K562 (cell line): ENCODE measurements around the gene PIK3R5. TPM values are rescaled to one million over a fixed set of nuclear protein-coding genes. Genes with fewer than 3 reads are reported as not detected.

Source experiments
- ATAC-seq: fragments of 200-7000 bp; cut with Tn5 transposase; 3 replicates; pipeline ENCODE4 v1.9.1; 2020; ENCODE audit warnings: moderate library complexity
- BruUV-seq: library from RNA; stranded (reverse); fragments of 400-500 nt; replicated peaks from 2 replicates; lab custom pipeline; 2021; lab: Mats Ljungman, UMichigan
- CTCF ChIA-PET: fragments of 300-600 bp; formaldehyde crosslinking; extraction: SDS; loops from one replicate; lab custom pipeline; 2021; ENCODE audit warnings: low intra/inter-chr PET ratio; lab: Yijun Ruan, JAX
- POLR2A ChIA-PET: fragments of 300-600, 350-650 bp; sonication (Branson Sonifier 250); formaldehyde crosslinking; extraction: SDS; loops from one replicate; lab custom pipeline; 2021; ENCODE audit warnings: antibody characterized with exemption, inconsistent platforms; lab: Yijun Ruan, JAX
- DNase-seq, 4 experiments: peaks; one replicate each; pipeline versions ENCODE4 v3.0.0 to v3.0.0-alpha.2; 2011 to 2018; ENCODE audit warnings: low spot score in 3 of 4, mixed read lengths in 3 of 4; ENCODE audit errors: extremely low read depth in 1 of 4
- FAIRE-seq: peaks from 2 replicates; lab custom pipeline; 2011; peaks lifted over from hg19 to GRCh38; lab: Jason Lieb, UNC
- H2AFZ ChIP-seq: 2 replicates; pipeline ENCODE4 v1.6.0; 2011; ENCODE audit warnings: low read depth, low read length, control low read depth, inconsistent platforms
- H3K27ac ChIP-seq: fragments of 200-600 bp; 3 replicates; pipeline ENCODE4 v1.8.0; 2011; ENCODE audit warnings: low read depth, mild to moderate bottlenecking, control low read depth, inconsistent platforms, low read length, moderate library complexity, mixed read lengths; ENCODE audit errors: extremely low read depth
- H3K27me3 ChIP-seq, 2 experiments: fragments of 300-600 bp in 1 of 2; 2 replicates in 1 of 2; 3 replicates in 1 of 2; pipeline versions ENCODE4 v1.6.0 to v1.8.0; 2011; ENCODE audit warnings: inconsistent platforms in 2 of 2, low read length in 2 of 2, mild to moderate bottlenecking in 1 of 2, mixed read lengths in 1 of 2, moderate library complexity in 1 of 2; ENCODE audit not compliant: control insufficient read depth in 2 of 2, insufficient read depth in 2 of 2
- H3K36me3 ChIP-seq: fragments of 300-600 bp; 3 replicates; pipeline ENCODE4 v1.8.0; 2011; ENCODE audit warnings: mild to moderate bottlenecking, low read length, inconsistent platforms; ENCODE audit not compliant: control insufficient read depth, insufficient read depth
- H3K4me1 ChIP-seq, 2 experiments: fragments of 200-600 bp in 1 of 2; replicated peaks in 1 of 2; 2 replicates in 1 of 2; 3 replicates in 1 of 2; pipeline versions ENCODE4 v1.5.1 to v1.8.0; 2011; ENCODE audit warnings: inconsistent platforms in 2 of 2, low read length in 2 of 2, mild to moderate bottlenecking in 1 of 2, mixed read lengths in 1 of 2, moderate library complexity in 1 of 2; ENCODE audit not compliant: control insufficient read depth in 2 of 2, insufficient read depth in 2 of 2
- H3K4me2 ChIP-seq: 2 replicates; pipeline ENCODE4 v1.6.1; 2011; ENCODE audit warnings: low read length, control low read depth, inconsistent platforms, mixed read lengths; ENCODE audit not compliant: insufficient read depth
- H3K4me3 ChIP-seq: fragments of 200-600 bp; sonication (generic), shearing (Covaris generic); 2 replicates; pipeline ENCODE4 v1.5.1; 2016; ENCODE audit warnings: control low read depth, inconsistent platforms
- H3K79me2 ChIP-seq: fragments of 200-600 bp; 3 replicates; pipeline ENCODE4 v1.8.0; 2011; ENCODE audit warnings: low read length, inconsistent platforms; ENCODE audit not compliant: control insufficient read depth, insufficient read depth
- H3K9ac ChIP-seq, 2 experiments: 2 replicates each; pipeline versions ENCODE4 v1.6.0 to v1.6.1; 2011; ENCODE audit warnings: low read depth in 2 of 2, low read length in 2 of 2, control low read depth in 1 of 2, inconsistent platforms in 1 of 2, mild to moderate bottlenecking in 1 of 2, mixed read lengths in 1 of 2; ENCODE audit not compliant: insufficient read depth in 1 of 2
- H3K9me1 ChIP-seq: one replicate; pipeline ENCODE4 v1.6.0; 2011; ENCODE audit warnings: inconsistent platforms, mild to moderate bottlenecking, low read length, moderate library complexity; ENCODE audit not compliant: control insufficient read depth, insufficient read depth
- H3K9me3 ChIP-seq: replicated peaks from 2 replicates; pipeline ENCODE4 v1.5.1; 2011; ENCODE audit warnings: low read depth, low read length, inconsistent platforms; ENCODE audit not compliant: control insufficient read depth, insufficient read depth
- H4K20me1 ChIP-seq: replicated peaks from 2 replicates; pipeline ENCODE4 v1.6.1; 2011; ENCODE audit warnings: low read length, inconsistent platforms, mixed read lengths; ENCODE audit not compliant: control insufficient read depth, insufficient read depth
- ARID3A ChIP-seq: IDR thresholded peaks from 2 replicates; pipeline ENCODE4 v1.6.1; 2012; ENCODE audit warnings: low read depth, low read length, improper control_type of control experiment, borderline replicate concordance
- ARID3B ChIP-seq: fragments of 250-450 bp; sonication (Bioruptor Pico); IDR thresholded peaks from 2 replicates; pipeline ENCODE4 v1.4.0; 2020; ENCODE audit warnings: borderline replicate concordance
- E2F8 ChIP-seq: fragments of 450-650 bp; IDR thresholded peaks from 2 replicates; pipeline ENCODE4 v1.7.1; 2018; ENCODE audit warnings: mild to moderate bottlenecking, low read depth; ENCODE audit not compliant: partially characterized antibody
- GTF2B ChIP-seq: IDR thresholded peaks from 2 replicates; pipeline ENCODE4 v1.6.1; 2011; ENCODE audit not compliant: insufficient read length; ENCODE audit errors: extremely low read depth
- HOMEZ ChIP-seq: fragments of 250-450 bp; sonication (Bioruptor Pico); IDR thresholded peaks from 2 replicates; pipeline ENCODE4 v1.4.0; 2020; ENCODE audit warnings: mild to moderate bottlenecking, moderate library complexity
- LCOR ChIP-seq: sonication (generic); formaldehyde crosslinking; IDR thresholded peaks from 2 replicates; pipeline ENCODE4 v1.8.0; 2022; ENCODE audit warnings: mild to moderate bottlenecking, missing genetic modification reagents
- MEF2A ChIP-seq: IDR thresholded peaks from 2 replicates; pipeline ENCODE4 v1.6.1; 2011; ENCODE audit warnings: low read depth, mild to moderate bottlenecking, low read length, moderate library complexity; ENCODE audit not compliant: control insufficient read depth
- SAP30 ChIP-seq: fragments of 200-600 bp; sonication (generic); IDR thresholded peaks from 2 replicates; pipeline ENCODE4 v1.6.1; 2012; ENCODE audit warnings: borderline replicate concordance, low read depth, mild to moderate bottlenecking, moderate library complexity, low read length, control low read depth, inconsistent platforms; ENCODE audit not compliant: insufficient read depth, poor library complexity, severe bottlenecking
- TFAP4 ChIP-seq: sonication (generic); formaldehyde crosslinking; IDR thresholded peaks from 2 replicates; pipeline ENCODE4 v1.8.0; 2022; ENCODE audit warnings: missing genetic modification reagents, mild to moderate bottlenecking, moderate library complexity, borderline replicate concordance
- XRCC5 ChIP-seq: fragments of 200-400 bp; formaldehyde crosslinking; IDR thresholded peaks from 2 replicates; pipeline ENCODE4 v1.6.1; 2017; ENCODE audit warnings: low read depth, mild to moderate bottlenecking, low read length
- ZNF232 ChIP-seq: sonication (generic); formaldehyde crosslinking; IDR thresholded peaks from 2 replicates; pipeline ENCODE4 v1.8.0; 2022; ENCODE audit warnings: mild to moderate bottlenecking, missing genetic modification reagents
- WGBS: fragments of 100-300 bp; shearing (Covaris generic); methylation state at CpG from one replicate; pipeline ENCODE4 v1.1.6; 2016; ENCODE audit warnings: low coverage, mixed read lengths; ENCODE audit not compliant: insufficient coverage; ENCODE audit errors: missing lambda C conversion rate; 5-methylcytosine and 5-hydroxymethylcytosine counted together
- in situ Hi-C: fragments of 300-500 bp; cut with MboI; formaldehyde crosslinking; loops from 4 replicates; pipeline ENCODE4 v1.15.0; 2018; ENCODE audit warnings: inconsistent platforms, mixed read lengths
- intact Hi-C: fragments of 100-400 bp; cut with micrococcal nuclease; formaldehyde crosslinking; loops from 2 replicates; pipeline ENCODE4 v1.14.2; 2022
- polyA plus RNA-seq, 8 experiments: library from polyadenylated mRNA; depleted of rRNA in 4 of 8; stranded (reverse) in 5 of 8; unstranded in 3 of 8; fragments of >200 nt; fragmentation: Nextera tagmentation in 2 of 8; fragmentation: Illumina TruSeq in 1 of 8; extraction: Ambion mirVana in 2 of 8; extraction: Trizol in 1 of 8; gene quantifications; 2 replicates each; pipeline versions ENCODE4 v1.2.1 to v1.2.3, GENCODE V29; 2011 to 2014; ENCODE audit warnings: inconsistent platforms in 1 of 8, missing spikeins in 1 of 8
- total RNA-seq, 7 experiments: library from RNA; depleted of rRNA in 6 of 7; stranded (reverse); fragments of >200 nt in 6 of 7; fragmentation: Illumina TruSeq in 2 of 7; extraction: Trizol in 2 of 7; gene quantifications; 2 replicates each; pipeline versions ENCODE4 v1.2.1 to v1.2.3, GENCODE V29; 2011 to 2021; ENCODE audit warnings: low replicate concordance in 1 of 7

The PIK3R5 gene
- total and polyA plus RNA-seq, 9 of the 15 experiments (the other 6 are each of a cell fraction or from before 2014, with no cell fraction given) = 0.01 to 0.38 TPM; not detected in 7

GRCh38 chr17:9004961-9005285 lies 39.4 kb upstream of the PIK3R5 start:
- FAIRE-seq (no peak), DNase-seq (no peak), ATAC-seq (no peak)
- no peaks in the 10 kb centered on the region for H3K79me2 ChIP-seq
- H3K36me3 ChIP-seq = no peaks in the 10 kb centered on the region
- in situ Hi-C loops (no loop called here), intact Hi-C loops (no loop called here)
- H3K9me1 ChIP-seq = no peaks in the 10 kb centered on the region
- no peak overlapping the region for H3K4me2 ChIP-seq
- no peaks in the 10 kb centered on the region for H3K4me1 ChIP-seq
- no peak overlapping the region for H3K9ac ChIP-seq
- no peaks in the 10 kb centered on the region for H4K20me1 ChIP-seq
- no peak overlapping the region for H3K27ac ChIP-seq
- 5% methylated on average over 4 of the region's 6 CpGs for WGBS
- no peak overlapping the region for H3K4me3 ChIP-seq
- CTCF ChIA-PET = no interaction called here
- TF ChIP-seq GTF2B (no peak), TFAP4 (CRISPR knock-in tag) (no peak), LCOR (CRISPR knock-in tag) (no peak), ARID3B (no peak), HOMEZ (CRISPR knock-in tag) (no peak), MEF2A (no peak), E2F8 (no peak), ARID3A (no peak), SAP30 (no peak), XRCC5 (no peak), ZNF232 (CRISPR knock-in tag) (no peak)
- TF ChIP-seq, all 486 proteins: peak for 0
- no peak overlapping the region for H2AFZ ChIP-seq
- H3K27me3 ChIP-seq = peaks cover 0 to 21% of the 10 kb centered on the region in 2 experiments; a peak in 2 of 5 replicates
- no peaks in the 10 kb centered on the region for H3K9me3 ChIP-seq
- POLR2A ChIA-PET = interaction anchor here (0.6 kb wide), 1 partner anchor 115 kb away, joined by 4 read pairs; no protein-coding TSS in a partner anchor
- no TSS peak for BruUV-seq
